Sigmoid colon (tissue), 7 donors: ENCODE results near the gene HS3ST2. TPM values are rescaled to one million over a fixed set of nuclear protein-coding genes. Genes with fewer than 3 reads are reported as not detected.

Experiments
- DNase-seq: peaks from one replicate; pipeline ENCODE4 v3.0.0-alpha.2; 2019
- H3K27ac ChIP-seq, 4 donors: fragments of 200-600 bp; sonication (generic); one replicate each; pipeline ENCODE4 v1.5.1; 2016 to 2019; ENCODE audit warnings: mild to moderate bottlenecking in 1 of 4
- H3K27me3 ChIP-seq, 3 donors: fragments of 200-600 bp; sonication (generic); one replicate each; pipeline ENCODE4 v1.5.1; 2019; ENCODE audit warnings: mild to moderate bottlenecking in 1 of 3
- H3K36me3 ChIP-seq, 4 donors: fragments of 200-600 bp; sonication (generic); one replicate each; pipeline ENCODE4 v1.5.1; 2016 to 2019
- H3K4me1 ChIP-seq, 4 donors: fragments of 200-600 bp; sonication (generic); one replicate each; pipeline ENCODE4 v1.5.1; 2017 to 2019
- H3K4me3 ChIP-seq, 4 donors: fragments of 200-600 bp; sonication (generic); one replicate each; pipeline ENCODE4 v1.5.1; 2017 to 2019; ENCODE audit warnings: mild to moderate bottlenecking in 2 of 4, moderate library complexity in 1 of 4
- H3K9me3 ChIP-seq, 4 donors: fragments of 200-600 bp in 3 of 4; sonication (generic) in 3 of 4; one replicate each; pipeline versions ENCODE4 v1.5.1 to v1.6.1; 2013 to 2019
- CTCF ChIP-seq, 4 experiments: fragments of 450-650 bp in 3 of 4; fragments of 200-600 bp in 1 of 4; IDR thresholded peaks; one replicate each; pipeline ENCODE4 v1.5.1; 2016 to 2019; ENCODE audit warnings: antibody characterized with exemption in 4 of 4, mild to moderate bottlenecking in 3 of 4, moderate library complexity in 2 of 4
- EP300 ChIP-seq, 4 donors: sonication (generic); formaldehyde crosslinking; IDR thresholded peaks; one replicate each; pipeline ENCODE4 v1.6.1; 2017; ENCODE audit warnings: antibody characterized with exemption in 4 of 4
- POLR2A ChIP-seq, 2 donors: fragments of 450-650 bp; IDR thresholded peaks; one replicate each; pipeline ENCODE4 v1.6.1; 2016; ENCODE audit warnings: antibody characterized with exemption in 2 of 2, mild to moderate bottlenecking in 2 of 2, moderate library complexity in 2 of 2
- POLR2AphosphoS5 ChIP-seq, 4 donors: sonication (generic); formaldehyde crosslinking; IDR thresholded peaks; one replicate each; pipeline ENCODE4 v1.6.1; 2017; ENCODE audit warnings: antibody characterized with exemption in 4 of 4
- WGBS, 2 donors: extraction: QIAGEN DNeasy Blood & Tissue Kit; methylation state at CpG; one replicate each; pipeline ENCODE4 v1.1.7; 2013; 5-methylcytosine and 5-hydroxymethylcytosine counted together
- intact Hi-C: fragments of 100-400 bp; cut with DNase I; formaldehyde crosslinking; loops from one replicate; pipeline ENCODE4 v1.15.1; 2023
- polyA plus RNA-seq, 3 donors: library from polyadenylated mRNA; stranded (reverse); fragments of 200-250 nt; gene quantifications; one replicate each; pipeline ENCODE4 v1.2.3, GENCODE V29; 2013
- total RNA-seq, 4 donors: library from RNA; depleted of rRNA; stranded (reverse); fragments of >200 nt; gene quantifications; one replicate each; pipeline ENCODE4 v1.1.0, GENCODE V29; 2016
- donor health status: healthy with polysubstance abuse.
- donor health status: Bipolar disorder and iron deficiency.
- donor health status: healthy.

HS3ST2 gene
- total and polyA plus RNA-seq, 7 donors = 0.20 to 1.8 (median 0.62) TPM; not detected in 1

- Histone ChIP-seq H3K27ac (no peak overlapping the region), H3K4me3 (no peak overlapping the region), H3K4me1 (peaks cover 0 to 12% (median 10%) of the 10 kb centered on the region in 4 donors), H3K36me3 (no peaks in the 10 kb centered on the region), H3K27me3 (peaks cover 6 to 29% (median 18%) of the 10 kb centered on the region in 3 donors), H3K9me3 (no peaks in the 10 kb centered on the region)
- no peak for DNase-seq
- 28 to 39% methylated on average over 1 of the region's 1 CpG for WGBS, 2 donors
- intact Hi-C loops = no loop called here
- TF ChIP-seq POLR2AphosphoS5 (IDR thresholded peaks at IDR 0.05) (no peak), CTCF (IDR thresholded peaks at IDR 0.05) (no peak)
Measured at GRCh38 chr16:22945361-22945760, 131.4 kb downstream of the HS3ST2 start.

- TF ChIP-seq POLR2AphosphoS5 (IDR thresholded peaks at IDR 0.05) = no peak
- no peak for TF ChIP-seq POLR2A (IDR thresholded peaks at IDR 0.05)
- TF ChIP-seq EP300 (IDR thresholded peaks at IDR 0.05) = no peak
- no peak for TF ChIP-seq CTCF (IDR thresholded peaks at IDR 0.05)
- peaks cover 6 to 31% (median 18%) of the 10 kb centered on the region in 3 donors for H3K27me3 ChIP-seq
- intact Hi-C loops = no loop called here
- no peak for DNase-seq
- no peak overlapping the region for H3K27ac ChIP-seq
- H3K36me3 ChIP-seq = no peaks in the 10 kb centered on the region
- WGBS, 2 donors = 69% methylated on average over 2 of the region's 2 CpGs
- H3K9me3 ChIP-seq = no peaks in the 10 kb centered on the region
- peaks cover 0 to 12% (median 10%) of the 10 kb centered on the region in 4 donors for H3K4me1 ChIP-seq
- no peak overlapping the region for H3K4me3 ChIP-seq
Measured at GRCh38 chr16:22946433-22946832, 132.5 kb downstream of the HS3ST2 start.

- peak overlapping the region in 3 of 4 donors; percentile 16 to 37 (median 33) for H3K4me3 ChIP-seq
- intact Hi-C loops = no loop called here
- TF ChIP-seq POLR2A (IDR thresholded peaks at IDR 0.05) (no peak), EP300 (IDR thresholded peaks at IDR 0.05) (no peak), POLR2AphosphoS5 (IDR thresholded peaks at IDR 0.05) (no peak), CTCF (IDR thresholded peaks at IDR 0.05) (no peak)
Measured at GRCh38 chr16:22948058-22948602, 134.2 kb downstream of the HS3ST2 start.

GRCh38 chr16:22948603-22949368 lies 134.8 kb downstream of the HS3ST2 start:
- intact Hi-C loops = no loop called here
- no peaks in the 10 kb centered on the region for H3K36me3 ChIP-seq
- no peak overlapping the region for H3K27ac ChIP-seq
- TF ChIP-seq CTCF (IDR thresholded peaks at IDR 0.05) (peak; percentile 73 to 81 (median 76)), POLR2AphosphoS5 (IDR thresholded peaks at IDR 0.05) (peak in 2 of 4 donors; percentile 43 to 51), POLR2A (IDR thresholded peaks at IDR 0.05) (no peak), EP300 (IDR thresholded peaks at IDR 0.05) (no peak)
- peaks cover 6 to 25% (median 18%) of the 10 kb centered on the region in 3 donors for H3K27me3 ChIP-seq
- H3K9me3 ChIP-seq = no peaks in the 10 kb centered on the region
- 14 to 19% methylated on average over 18 of the region's 18 CpGs for WGBS, 2 donors
- H3K4me1 ChIP-seq = peaks cover 0 to 12% (median 10%) of the 10 kb centered on the region in 4 donors
- peak overlapping the region in 3 of 4 donors; percentile 16 to 37 (median 33) for H3K4me3 ChIP-seq
- peak; percentile 78 for DNase-seq

More at GRCh38 chr16:22948058-22948602, 134.2 kb downstream of the HS3ST2 start:
- H3K27ac ChIP-seq = no peak overlapping the region
- 12 to 20% methylated on average over 33 of the region's 33 CpGs for WGBS, 2 donors
- no peak for DNase-seq
- H3K27me3 ChIP-seq = peaks cover 6 to 28% (median 18%) of the 10 kb centered on the region in 3 donors
- H3K36me3 ChIP-seq = no peaks in the 10 kb centered on the region
- H3K9me3 ChIP-seq = no peaks in the 10 kb centered on the region
- H3K4me1 ChIP-seq = peaks cover 0 to 12% (median 10%) of the 10 kb centered on the region in 4 donors
